ENCODE measurements around the gene MAOA.
"Not testable (repeated sequence)": the region's sequence is repeated elsewhere in the genome, so short reads cannot be mapped to it uniquely, and the experiment has no call there.

The MAOA gene

DNA sequence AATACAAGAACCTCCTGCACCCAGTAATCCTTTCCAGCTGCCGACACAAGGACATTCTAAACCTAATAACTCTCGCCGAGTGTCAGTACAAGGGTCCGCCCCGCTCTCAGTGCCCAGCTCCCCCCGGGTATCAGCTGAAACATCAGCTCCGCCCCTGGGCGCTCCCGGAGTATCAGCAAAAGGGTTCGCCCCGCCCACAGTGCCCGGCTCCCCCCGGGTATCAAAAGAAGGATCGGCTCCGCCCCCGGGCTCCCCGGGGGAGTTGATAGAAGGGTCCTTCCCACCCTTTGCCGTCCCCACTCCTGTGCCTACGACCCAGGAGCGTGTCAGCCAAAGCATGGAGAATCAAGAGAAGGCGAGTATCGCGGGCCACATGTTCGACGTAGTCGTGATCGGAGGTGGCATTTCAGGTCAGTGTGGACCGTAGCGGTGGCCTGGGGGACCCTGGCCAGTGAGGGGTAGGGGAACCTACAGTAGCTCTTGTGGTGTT, at the start of gene MAOA:
MAOA (plus strand) TSS at position 295 of the 490 bp plus-strand sequence; CDS start at position 338, 43 bp downstream.
- DNase-seq (ENCODE audit: low read depth in 2 of 2), result no peak

DNA sequence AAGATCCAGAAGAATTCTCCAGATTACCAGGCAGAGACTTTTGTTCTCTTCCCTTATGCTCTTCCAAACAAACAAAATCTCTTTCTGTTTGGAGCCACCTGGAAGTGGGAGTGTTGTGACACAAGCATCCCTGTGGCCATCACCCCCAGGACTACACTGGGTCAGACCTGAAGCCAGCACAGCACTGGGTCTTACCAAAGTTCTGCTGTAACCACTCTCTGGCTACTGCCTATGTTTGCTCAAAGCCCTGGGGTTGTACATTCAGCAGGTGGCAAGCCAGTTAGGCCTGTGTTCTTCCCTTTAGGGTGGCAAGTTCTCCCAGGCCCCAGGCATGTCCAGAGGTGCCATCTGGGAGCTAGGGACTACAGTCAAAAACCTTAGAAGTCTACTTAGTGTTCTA, 43.7 kb upstream of the MAOA start:
- DNase-seq (ENCODE audit: low read depth in 2 of 2), result no peak

DNA sequence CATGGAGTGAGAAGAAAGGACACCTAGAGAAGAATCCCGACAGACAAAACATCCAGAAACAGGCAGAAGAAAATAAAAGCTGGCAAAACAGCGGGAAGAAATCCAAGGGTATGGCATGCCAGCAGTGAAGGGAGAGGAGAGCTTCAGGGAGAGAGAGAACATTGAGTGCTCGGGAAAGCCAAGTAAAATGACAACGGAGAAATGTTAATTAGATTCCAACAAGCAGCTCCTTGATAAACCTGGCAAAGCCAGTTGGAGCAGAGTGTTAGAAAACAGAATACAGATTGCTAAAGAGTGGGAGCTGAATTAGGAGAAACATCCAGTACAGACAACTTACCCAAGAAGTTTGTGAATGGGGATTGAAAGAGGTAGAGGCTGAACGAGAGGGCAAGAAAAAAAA, 40.4 kb upstream of the MAOA start:
- DNase-seq (ENCODE audit: low read depth in 2 of 2), result no peak

DNA sequence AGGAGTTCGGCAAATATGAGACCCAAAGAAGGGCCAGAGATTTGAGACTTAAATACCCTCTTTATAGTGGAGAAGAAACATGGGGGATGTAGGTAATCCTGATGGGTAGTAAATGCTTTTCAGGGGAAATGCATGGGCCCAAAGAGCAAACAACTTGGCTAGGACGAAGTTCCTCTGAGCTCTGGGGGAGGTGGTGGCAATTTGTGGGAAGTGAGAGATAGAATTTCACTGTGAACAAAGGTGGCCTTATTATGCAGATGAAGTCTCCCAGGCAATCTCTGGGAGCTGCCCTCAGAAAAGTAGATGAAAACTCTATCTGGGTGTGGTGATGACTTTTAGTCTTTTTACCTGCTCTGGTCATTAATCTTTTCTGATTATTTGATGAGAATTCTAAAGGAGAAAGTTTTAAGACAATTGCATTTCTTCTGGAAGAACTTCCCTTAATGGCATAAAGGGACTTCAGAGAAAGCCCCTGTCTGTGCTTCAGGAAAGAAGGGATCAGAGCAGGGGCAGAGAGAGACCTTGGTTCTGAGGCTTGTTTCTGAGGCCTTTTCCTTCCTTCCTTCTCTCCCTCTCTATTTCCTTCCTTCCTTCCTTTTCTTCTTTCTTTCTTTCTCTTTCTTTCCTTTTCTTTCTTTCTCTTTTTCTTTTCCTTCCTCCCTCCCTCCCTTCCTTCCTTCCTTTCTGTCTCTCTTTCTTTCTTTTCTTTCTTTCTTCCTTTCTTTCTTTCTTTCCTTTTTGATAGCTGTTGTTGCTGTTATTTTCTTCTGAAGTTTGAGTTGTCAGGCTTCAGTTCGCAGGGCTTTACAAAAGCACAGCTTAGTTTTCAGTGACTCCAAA, 37.5 kb upstream of the MAOA start:
- DNase-seq (ENCODE audit: low read depth in 2 of 2), result no peak

DNA sequence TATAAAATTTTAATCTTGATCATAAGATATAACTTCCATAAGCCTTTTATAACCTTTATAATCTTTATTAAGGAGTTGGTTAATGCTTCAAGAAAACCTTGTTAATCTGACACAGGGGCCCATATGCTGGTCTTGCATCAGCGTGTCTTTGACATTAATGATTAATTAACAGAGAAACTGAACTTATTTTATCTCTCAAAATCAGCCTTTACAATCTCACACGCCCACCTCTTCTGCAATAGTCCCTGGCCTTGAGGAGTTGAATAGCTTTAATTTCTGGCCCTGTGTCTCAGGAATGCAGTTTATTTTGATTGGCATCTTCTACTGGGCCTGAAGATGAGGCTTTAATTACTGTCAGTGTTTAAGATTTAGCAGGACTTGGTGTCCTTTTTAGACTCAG, 36.2 kb upstream of the MAOA start:
- not testable (repeated sequence) for DNase-seq (ENCODE audit: low read depth in 2 of 2)

DNA sequence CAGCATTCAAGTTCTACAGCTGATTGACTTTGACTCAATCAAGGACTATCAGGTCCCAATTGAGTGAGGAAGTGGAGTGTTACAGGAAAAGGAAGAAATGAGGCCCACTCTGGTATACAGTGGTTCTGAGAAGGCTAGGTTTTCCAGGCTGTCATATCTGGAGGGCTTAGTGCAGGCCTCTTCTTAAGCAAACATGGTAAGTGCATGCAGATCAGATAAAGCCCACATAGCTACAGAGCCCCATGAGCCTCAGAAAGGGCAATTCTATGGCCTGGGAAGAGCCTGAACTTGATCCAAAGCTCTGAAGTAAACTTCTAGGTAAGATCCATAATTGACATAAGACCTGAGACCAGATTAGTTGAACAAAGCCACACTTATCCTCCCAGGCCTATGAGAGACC, 29.0 kb upstream of the MAOA start:
- no peak for DNase-seq (ENCODE audit: low read depth in 2 of 2)

DNA sequence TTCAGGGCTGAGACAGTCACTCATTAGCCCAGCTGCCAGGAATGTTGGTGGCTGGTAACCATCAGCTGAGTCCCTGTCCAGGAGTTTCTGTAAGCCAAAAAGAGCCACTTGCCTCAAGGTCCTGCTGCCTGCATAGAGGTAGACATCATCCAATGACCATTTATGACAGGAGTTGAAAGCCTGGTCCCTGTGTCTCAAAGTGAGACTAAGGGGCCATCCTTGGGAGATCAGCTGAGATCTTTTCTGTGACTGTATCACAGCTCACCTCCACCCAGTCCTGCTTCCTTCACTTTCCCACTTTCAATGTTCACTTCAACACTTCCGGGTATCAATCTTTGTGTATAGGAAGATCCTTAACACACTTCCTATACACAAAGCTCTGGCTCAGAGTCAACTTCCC, 28.4 kb upstream of the MAOA start:
- DNase-seq (ENCODE audit: low read depth in 2 of 2), result no peak

DNA sequence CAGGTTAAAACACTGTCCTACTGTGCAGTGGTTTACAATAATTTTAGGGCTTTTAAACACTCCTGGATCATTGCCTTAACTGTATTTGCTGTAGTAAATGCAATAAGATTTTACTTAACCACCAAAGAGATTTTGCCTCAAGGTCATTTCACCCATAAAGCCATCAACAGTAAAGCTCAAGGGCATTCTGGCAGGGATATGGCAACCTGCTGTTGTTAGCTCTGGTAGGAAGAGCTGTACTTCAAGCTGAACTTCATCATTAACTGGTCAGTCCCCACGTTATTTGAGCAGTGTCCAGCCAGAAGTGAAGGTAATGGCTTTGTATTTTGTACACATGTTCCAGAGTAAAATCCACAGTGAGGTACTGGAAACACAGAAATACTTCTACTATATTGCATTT, 26.9 kb upstream of the MAOA start:
- DNase-seq (ENCODE audit: low read depth in 2 of 2), result no peak

DNA sequence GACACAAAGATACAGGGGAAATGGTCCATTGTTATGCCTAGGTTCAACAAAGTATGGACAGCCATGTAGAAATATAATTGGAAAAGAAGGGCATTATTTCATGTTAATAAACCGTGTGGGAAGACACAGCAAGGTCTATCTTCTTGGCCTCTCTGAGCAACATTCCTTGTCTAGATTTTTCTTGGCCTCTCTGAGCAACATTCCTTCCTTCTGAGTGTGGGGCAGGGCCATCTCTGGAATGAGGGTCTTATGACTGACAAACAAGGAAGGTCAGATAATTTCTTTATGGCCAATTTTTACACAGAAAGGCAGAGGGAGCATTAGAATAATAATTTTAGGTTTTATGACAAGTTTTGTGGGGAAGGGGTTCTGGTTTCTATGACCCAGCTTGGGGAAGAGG, 24.3 kb upstream of the MAOA start:
- no peak for DNase-seq (ENCODE audit: low read depth in 2 of 2)

DNA sequence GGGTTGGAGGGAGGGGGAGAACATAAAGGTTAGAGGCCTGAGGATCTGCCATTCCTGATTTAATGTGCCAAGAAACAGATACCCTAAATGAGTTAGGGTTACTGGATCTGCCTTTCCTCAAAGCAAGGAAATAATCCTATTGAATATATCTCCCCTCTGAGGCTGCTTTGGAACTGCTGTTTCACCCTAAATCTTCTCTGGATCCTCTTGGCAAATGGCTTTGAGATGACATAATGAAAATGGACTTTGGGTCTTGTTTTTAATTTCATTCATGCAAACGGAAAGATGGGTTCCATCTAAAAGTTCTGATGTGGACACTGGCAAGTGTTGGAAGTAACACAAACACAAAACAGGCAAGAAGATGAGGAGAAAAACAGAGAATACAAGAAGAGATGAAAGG, 23.0 kb upstream of the MAOA start:
- no peak for DNase-seq (ENCODE audit: low read depth in 2 of 2)

DNA sequence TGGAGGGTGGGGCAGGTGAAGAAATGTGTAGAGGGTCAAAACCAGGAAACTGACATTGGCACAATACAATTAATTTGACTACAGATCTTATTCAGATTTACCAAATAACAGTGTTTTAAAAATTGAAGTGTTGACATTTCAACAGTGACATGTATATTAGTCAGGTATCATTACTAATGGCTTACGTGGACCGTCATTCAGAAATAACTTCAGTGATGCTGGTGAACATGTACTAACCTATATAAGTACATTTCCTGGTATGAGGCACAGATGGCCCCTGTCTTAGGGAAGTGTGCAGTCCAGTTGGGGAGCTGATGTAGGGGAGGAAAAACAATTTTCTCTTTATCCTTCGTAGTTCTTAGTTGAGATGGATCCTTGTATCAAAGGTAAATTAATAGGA, 22.3 kb upstream of the MAOA start:
- no peak for DNase-seq (ENCODE audit: low read depth in 2 of 2)

DNA sequence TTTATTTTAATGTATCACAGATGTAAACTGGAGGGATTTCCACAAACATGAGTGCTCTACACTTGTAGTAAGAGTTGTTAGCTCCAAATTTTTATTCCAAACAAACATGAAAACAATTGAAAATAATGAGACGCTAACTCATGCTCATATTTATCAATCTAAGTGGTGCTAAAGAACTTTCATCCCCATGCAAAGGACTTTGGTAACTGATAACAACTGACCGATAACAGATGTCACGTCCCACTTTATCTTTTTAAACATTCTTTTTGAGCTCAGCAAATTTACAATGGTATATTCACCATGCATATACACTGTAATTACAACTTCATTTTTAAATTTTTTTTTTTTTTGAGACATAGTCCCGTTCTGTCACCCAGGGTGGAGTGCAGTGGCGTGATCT, 15.6 kb upstream of the MAOA start:
- no peak for DNase-seq (ENCODE audit: low read depth in 2 of 2)

DNA sequence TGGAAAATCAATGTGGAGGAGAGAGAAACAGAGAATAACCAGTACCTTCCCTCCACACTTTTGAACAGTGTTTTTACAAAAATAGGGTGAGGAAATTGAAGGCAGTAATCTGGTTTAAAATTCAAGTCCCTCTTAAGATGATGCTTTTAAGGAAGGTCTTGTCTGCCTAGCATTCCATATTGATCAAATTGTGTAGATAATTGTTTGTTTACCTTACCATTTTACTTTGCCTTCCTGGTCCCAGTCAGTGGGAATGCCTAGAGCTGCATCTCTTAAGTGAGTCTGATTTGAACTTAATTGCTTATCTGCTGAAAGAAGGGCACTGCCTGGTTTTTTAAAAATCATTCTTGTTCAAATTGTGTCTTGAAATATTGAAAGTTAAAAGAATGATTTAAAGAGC, 14.4 kb upstream of the MAOA start:
- no peak for DNase-seq (ENCODE audit: low read depth in 2 of 2)

DNA sequence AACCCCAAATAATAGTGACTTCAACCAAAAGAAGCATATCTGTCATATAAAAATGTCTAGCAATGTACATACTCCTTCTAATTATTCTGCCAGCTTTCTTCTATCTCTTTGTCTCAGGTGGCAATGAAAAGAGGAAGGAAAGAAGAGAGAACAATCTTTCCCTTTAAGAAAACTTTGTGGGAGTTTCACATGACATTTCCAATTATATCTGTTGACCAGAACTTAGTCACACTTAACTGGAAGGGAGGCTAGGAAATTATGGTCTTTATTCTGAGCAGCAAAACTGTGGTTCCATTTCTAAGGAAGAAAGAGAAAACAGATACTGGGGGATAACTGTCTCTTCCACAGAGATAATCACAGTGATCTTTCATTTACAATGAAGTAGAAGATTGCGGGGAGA, 12.9 kb upstream of the MAOA start:
- DNase-seq (ENCODE audit: low read depth in 2 of 2), result no peak

DNA sequence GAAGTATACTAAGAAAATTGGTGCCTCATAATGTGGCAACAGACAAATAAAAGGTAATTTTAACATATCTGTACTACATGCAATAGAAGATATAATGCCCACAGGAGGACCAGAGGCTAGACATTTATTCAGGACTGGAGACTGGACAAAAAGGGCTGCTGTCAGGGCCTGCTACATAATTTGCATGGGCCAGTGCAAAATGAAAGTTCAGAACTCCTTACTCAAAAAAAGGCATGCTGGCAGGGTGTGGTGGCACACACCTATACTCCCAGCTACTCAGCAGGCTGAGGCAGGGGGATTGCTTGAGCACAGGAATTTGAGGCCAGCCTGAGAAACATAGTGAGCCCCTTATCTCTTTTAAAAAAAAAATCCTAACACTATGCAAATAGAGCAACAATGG, 12.4 kb upstream of the MAOA start:
- DNase-seq (ENCODE audit: low read depth in 2 of 2), result no peak

DNA sequence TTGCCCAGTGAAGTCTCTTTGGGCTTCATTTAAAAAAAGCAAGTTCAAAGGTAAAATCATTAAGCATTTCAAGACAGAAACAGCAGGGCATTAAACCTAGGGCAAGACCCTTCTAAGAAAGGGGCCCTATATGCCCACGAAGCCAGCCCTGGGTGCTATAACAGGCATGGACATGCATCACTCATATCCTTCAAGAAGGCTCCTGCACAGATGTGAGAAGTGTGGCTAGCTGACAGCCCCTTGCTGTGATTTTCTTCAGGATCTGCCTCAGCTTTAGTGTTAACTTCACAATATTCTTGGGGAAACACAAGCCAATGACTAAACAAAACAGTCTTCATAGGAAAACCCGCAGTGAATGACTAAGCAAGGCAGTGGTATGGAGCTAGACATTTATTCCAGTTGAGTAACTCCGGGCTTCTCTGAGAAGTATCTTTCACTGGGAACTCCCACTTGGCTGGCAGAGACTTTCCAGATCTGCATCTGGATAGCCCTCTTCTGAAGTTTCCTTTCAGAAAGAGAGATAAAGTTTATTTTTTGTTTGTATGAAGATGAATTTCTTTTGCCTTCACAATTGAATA, 11.9 kb upstream of the MAOA start:
- DNase-seq (ENCODE audit: low read depth in 2 of 2), result no peak

DNA sequence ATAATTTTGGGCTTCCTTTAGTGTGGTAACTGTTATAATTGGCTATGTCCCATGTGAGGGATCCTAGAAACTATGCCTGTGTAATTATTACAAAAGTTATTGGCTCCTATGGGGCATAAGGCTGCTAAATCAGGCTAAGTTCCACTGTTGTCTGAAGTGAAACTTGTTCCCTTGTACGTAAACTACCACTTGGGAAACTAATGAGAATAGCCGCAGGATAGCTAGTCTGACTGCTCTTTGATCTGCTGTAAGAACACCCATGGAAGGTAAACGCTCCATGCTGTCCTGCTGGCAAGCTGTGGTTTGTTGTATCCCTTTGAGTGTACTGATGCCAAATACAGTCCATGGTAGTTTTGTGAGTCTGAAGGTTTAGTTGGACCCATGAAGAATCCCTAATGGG, 9.3 kb upstream of the MAOA start:
- no peak for DNase-seq (ENCODE audit: low read depth in 2 of 2)

DNA sequence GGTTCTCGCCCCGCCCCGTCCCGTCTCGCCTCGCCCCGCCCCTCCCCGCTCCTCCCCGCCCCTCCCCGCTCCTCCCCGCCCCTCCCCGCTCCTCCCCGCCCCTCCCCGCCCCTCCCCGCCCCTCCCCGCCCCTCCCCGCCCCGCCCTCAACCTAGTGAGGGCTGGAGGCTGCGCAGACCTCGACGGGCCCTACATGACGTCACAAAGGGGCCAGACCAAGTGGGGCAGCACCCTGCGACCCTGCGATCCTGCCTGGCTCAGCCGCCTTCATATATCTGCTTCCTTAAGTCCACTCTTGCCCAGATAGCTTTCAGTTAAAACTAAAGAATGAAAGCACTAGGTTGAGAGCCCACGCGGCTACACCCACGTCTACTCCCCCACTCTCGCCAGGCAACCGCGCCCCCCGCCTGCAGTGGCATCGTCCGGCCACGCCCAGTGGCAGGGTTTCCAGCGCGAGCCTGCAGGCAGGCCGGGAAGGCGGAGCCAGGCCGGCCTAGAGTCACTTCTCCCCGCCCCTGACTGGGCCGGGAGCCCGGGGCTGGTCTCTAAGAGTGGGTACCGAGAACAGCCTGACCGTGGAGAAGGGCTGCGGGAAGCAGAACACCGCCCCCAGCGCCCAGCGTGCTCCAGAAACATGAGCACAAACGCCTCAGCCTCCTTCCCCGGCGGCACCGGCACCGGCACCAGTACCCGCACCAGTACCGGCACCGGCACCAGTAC, 1.5 kb upstream of the MAOA start:
- DNase-seq (ENCODE audit: low read depth in 2 of 2), result peak; percentile 62 to 64

DNA sequence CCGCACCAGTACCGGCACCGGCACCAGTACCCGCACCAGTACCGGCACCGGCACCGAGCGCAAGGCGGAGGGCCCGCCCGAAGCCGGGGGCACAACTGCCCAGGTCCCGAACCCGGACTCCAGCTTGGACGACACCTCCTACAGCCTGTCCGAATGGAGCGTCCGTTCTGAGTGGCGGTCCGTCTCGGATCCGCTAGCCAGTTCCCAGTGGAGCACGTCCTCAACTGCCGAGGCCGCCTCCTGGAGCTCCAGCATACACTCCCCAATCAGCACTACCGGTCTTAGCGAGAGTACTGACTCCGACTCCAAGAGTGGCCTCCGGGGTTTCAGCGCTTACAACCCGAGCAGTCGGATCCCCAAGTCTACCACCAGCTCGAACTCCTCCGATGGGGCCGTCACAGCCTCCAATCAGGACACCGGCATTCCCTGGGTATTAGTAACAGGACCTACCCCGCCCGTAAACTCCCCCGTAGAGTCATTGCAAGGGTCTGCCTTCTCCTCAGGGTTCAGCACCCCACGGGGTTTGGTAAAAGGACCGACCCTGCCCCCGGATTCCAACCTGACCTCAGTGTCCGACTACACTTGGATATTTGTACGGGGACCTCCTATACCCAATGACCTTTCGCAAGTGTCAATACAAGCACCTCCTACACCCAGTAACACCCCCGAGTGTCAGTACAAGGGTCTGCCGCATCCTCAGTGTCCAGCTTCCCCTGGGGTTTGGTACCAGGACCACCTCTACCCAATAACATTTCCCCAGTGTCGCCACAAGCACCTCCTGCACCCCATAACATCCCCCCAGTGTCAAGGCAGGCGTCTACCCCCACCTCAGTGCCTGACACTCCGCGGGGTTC, 721 bp upstream of the MAOA start:
- no peak for DNase-seq (ENCODE audit: low read depth in 2 of 2)

DNA sequence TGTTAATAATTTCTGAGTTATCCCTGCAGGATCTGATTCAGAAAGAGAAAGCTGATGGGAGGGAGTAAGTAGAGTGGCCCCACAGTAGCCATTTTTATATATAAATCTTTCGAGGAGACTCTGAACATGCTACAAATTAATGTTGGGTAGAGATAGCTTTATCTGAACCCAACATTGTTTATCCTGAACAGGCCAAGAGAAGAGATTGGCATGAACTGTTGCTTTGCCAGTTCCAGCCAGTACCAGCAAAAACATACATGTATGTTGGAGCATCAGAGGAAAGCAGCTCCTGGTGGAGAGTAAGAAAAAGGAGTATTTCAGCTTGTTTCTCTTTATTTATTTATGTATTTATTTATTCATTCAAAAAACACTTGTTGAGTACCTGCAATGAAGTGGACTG, 1.6 kb downstream of the MAOA start:
- DNase-seq (ENCODE audit: low read depth in 2 of 2), result no peak

DNA sequence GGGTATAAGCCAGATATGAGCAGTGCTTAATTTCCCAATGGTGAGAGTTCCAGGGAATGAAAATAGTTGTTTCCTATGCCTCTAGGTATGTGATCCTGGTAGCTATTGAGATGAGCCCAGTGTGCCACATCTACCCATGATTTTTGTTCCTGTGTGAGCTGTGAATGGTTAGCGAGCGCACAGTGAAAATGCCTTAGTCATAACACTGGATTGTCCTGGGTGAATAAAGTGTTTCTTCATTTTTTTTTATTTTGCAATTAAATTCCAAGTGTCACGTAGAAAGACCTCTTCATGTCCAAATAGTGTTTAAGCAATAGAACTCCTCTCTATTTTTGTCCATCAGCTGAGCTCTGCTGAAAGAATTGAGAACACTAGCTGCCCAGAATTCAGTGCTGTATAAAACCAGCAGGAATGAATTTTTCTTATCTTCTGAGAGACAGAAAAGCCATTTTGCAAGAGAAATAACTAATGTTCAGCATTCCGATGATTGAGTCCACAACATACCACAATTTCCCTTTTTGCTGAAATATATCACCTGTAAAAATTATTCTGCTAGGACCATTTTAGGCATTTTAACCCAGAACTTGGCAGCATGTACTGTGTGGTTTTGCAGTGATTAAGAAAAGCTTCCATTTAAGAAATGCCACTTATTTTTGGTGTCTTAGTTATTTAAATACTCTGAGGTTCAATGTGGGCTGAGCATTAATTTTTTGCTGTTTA, 5.6 kb downstream of the MAOA start:
- DNase-seq (ENCODE audit: low read depth in 2 of 2), result no peak
